WI38 (cell line): Measurements from ENCODE around the gene SNAP29.
"Not testable (repeated sequence)": the region's sequence is repeated elsewhere in the genome, so short reads cannot be mapped to it uniquely, and the experiment has no call there.

Experiments used
- H3K4me3 ChIP-seq: 2 replicates; pipeline ENCODE4 v1.5.1; 2011; ENCODE audit warnings: low read depth, mild to moderate bottlenecking, control low read depth, low read length
- TF ChIP-seq, protein P1 (sequence below): IDR thresholded peaks from 2 replicates; pipeline ENCODE4 v1.5.1; 2012; ENCODE audit warnings: low read depth, mild to moderate bottlenecking, control low read depth, low read length

Gene SNAP29

DNA sequence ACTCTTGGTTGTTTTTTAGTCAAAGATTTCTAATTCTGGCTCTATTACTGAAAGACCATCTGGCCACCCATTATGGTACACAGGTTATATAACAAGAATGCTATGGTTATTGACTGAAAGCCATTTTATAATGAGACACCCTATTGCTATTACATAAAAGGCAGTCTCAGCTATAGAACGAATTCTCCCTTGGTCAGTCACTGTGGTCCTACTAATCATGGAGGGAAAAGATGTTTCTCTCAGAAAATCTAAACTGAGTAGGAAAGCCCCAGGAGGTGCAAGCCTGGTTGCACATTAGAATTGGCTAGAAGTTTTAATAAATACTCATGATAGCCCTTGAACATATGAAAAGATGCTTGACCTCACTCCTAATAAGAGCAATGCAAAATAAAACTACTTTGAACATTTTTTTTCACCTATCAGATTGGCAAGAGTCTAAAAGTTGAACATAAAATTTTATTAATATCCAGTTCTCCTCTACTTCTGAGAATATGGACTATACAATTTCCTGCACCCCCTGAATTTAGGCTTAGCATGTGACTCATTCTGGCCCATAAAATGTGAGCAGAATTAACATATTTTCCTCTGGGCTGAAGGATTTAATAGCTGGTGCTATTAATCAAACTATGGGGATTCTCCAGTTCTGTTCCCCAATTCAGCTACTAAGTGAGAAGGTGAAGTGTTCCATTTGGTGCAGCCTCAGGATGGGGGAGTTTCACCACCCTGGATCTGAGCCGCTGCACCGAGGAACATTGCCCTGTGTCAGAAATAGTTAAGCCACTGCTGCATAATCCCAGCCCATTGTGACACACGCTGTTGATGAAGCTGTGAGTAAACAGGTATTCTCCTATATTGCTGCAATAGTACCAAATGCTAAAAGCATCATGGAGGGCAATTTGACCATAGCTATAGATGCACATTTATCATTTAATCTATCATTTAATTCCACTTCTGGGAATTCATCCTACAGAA lies 46.9 kb downstream of the SNAP29 start:
- no peak overlapping the region for H3K4me3 ChIP-seq
- TF ChIP-seq, protein P1, sequence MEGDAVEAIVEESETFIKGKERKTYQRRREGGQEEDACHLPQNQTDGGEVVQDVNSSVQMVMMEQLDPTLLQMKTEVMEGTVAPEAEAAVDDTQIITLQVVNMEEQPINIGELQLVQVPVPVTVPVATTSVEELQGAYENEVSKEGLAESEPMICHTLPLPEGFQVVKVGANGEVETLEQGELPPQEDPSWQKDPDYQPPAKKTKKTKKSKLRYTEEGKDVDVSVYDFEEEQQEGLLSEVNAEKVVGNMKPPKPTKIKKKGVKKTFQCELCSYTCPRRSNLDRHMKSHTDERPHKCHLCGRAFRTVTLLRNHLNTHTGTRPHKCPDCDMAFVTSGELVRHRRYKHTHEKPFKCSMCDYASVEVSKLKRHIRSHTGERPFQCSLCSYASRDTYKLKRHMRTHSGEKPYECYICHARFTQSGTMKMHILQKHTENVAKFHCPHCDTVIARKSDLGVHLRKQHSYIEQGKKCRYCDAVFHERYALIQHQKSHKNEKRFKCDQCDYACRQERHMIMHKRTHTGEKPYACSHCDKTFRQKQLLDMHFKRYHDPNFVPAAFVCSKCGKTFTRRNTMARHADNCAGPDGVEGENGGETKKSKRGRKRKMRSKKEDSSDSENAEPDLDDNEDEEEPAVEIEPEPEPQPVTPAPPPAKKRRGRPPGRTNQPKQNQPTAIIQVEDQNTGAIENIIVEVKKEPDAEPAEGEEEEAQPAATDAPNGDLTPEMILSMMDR: no peak

DNA sequence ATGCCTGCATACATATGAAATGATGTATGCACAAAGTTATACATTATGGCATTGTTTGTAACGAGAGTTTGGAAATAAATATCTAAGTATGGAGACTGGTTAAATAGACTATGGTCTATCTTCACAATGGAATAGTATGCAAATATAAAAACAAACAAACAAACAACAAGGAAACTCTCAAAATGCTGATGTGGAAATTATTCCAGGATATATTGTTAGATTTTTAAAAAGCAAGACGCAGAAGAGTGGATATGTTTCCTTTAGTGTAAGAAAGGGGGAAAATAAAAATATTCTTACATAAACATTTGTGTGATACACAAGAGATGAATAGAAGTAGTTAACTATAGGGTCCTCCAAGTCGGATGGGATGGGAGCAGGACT lies 47.6 kb downstream of the SNAP29 start:
- H3K4me3 ChIP-seq: no peak overlapping the region
- TF ChIP-seq, protein P1: no peak

DNA sequence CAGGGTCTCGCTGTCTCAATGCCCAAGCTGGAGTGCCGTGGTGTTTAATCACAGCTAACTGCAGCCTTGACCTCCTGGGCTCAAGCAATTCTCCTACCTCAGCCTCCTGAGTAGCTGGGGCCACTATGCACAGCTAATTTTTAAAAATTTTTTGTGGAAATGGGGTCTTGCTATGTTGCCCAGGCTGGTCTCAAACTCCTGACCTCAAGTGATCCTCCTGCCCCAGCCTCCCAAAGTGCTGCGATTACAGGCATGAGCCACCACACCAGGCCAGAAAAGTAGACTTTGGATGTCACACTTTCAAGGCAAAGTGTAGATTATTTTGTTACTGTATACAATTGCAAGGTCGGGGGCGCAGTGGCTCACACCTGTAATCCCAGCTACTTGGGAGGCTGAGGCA lies 49.9 kb downstream of the SNAP29 start:
- H3K4me3 ChIP-seq: not testable (repeated sequence)

DNA sequence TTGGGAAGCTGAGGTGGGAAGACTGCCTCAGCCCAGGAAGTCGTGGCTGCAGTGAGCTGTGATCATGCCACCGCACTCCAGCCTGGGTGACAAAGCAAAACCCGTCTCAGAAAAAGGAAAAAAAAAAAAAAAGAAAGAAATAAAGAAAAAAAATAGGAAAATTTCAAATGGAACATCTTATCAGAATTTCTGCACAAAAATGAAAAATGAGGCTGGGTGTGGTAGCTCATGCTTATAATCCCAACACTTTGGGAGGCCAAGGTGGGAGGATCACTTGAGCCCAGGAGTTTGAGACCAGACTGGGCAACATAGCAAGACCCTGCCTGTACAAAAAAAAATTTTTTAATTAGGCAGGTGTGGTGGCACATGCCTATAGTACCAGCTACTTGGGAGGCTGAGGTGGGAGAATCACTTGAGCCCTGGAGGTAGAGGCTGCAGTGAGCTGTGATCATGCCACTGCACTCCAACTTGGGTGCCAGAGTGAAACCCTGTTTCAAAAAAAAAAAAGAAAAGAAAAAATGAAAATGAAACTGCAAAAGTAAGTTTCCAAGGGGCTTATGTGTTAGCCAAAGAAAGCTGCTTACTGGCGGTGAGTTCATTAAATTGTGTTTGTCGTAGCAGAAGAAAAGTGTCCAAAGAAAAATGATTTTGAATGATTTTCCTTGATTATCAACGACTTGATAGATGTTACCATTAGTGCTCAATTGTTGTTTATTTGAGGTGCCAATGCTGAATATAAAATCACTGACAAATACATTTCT lies 50.9 kb downstream of the SNAP29 start:
- TF ChIP-seq, protein P1: no peak
- H3K4me3 ChIP-seq: no peak overlapping the region

DNA sequence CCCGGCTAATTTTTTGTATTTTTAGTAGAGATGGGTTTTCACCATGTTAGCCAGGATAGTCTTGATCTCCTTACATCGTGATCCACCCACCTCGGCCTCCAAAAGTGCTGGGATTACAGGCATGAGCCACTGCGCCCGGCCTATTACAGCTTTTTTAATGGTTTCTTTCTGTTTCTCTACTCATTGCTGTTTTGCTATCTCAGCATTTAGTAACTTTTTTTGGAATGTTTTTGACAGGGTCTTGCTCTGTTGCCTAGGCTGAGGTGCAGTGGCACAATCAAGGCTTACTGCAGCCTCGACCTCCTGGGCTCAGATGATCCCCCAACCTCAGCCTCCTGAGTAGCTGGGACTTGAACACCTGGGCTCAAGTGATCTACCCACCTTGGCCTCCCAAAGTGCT lies 53.7 kb downstream of the SNAP29 start:
- TF ChIP-seq, protein P1: no peak
- no peak overlapping the region for H3K4me3 ChIP-seq

DNA sequence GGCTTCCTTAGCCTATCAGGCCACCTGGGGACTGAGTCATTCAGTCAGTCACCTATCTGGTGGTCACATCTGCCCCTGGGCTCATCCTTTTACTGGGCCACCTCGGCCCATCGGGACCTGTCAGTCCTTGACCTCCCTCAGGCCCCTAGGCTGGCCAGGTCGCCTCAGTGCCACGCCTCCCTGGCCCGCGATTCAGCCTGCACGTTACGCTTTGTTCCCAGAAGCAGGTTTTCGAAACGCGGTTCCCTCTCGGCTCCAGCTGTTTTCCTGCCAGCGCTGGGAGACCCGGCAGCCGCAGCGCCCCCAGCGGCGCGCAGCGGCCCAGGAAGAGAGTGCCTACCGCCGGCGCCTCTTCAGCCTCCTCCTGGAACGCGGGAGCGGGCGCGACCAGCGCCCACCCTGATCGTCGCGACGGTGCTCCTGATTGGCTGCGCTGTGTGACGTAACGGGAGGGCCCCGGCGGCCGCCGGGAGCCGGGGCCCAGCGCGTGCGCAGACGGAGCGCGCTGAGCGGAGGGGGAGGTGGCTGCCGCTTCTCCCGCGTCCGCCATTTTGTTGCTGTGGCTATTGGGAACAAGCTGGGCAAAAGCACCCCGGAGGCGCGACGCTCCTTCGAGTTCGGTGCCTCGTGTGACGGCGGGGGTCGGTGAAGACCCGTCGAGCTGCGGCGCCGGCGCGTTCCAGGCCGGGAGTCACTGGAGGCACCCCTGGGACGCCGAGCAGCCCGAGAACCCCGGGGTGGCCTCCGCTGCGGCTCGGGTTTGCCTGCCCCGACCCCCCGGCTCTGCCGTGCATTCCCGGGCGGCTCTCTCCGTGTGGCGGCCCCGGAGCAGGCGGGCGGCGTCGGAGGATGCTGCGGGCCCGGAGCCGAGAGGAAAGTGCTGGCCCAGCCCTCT lies 58.4 kb downstream of the SNAP29 start, which contains the start of gene CRKL:
Gene CRKL (plus strand): TSS at position 492 of the 895 bp plus-strand sequence. CDS start 528 bp downstream, outside the sequence.
- TF ChIP-seq, protein P1: peak; percentile 85
- peak within 1 kb of the TSS; percentile 97 for H3K4me3 ChIP-seq

DNA sequence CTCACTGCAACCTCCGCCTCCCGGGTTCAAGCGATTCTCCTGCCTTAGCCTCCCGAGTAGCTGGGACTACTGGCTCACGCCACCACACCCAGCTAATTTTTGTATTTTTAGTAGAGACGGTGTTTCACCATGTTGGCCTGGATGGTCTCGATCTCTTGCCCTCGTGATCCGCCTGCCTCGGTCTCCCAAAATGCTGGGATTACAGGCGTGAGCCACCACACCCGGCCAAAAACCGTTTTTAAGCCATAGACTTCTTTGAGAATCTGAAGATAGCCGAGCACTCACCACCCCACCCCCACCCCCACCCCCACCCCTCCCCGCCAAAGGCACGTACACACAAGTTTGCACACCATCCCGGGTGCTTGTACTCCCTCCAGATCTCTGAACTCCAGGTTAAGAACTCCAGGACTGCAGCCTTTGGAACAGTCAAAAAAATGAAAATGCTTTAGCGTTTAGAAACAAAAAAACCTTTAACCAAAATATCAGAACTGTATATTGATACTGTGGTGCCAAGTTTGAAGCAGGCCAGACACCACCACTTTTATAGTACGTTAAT lies 59.9 kb downstream of the SNAP29 start:
- H3K4me3 ChIP-seq: peak overlapping the region; percentile 97
- TF ChIP-seq, protein P1: no peak
